K562 (cell line): ENCODE results near the gene HK1. TPM values are rescaled to one million over a fixed set of nuclear protein-coding genes. Genes with fewer than 3 reads are reported as not detected.

ENCODE experiments used
- ESRRA ChIP-seq: fragments of 450-650 bp; IDR thresholded peaks from 2 replicates; pipeline ENCODE4 v1.6.1; 2014; ENCODE audit warnings: low read depth, mild to moderate bottlenecking, moderate library complexity, borderline replicate concordance
- HINFP ChIP-seq: fragments of 450-650 bp; conservative IDR thresholded peaks from 2 replicates; pipeline ENCODE4 v1.6.1; 2016; ENCODE audit warnings: missing genetic modification characterization, low read depth, mild to moderate bottlenecking, control low read depth, missing compliant biosample characterization
- SMAD2 ChIP-seq: fragments of 150-350 bp; IDR thresholded peaks from 2 replicates; pipeline ENCODE4 v1.6.1; 2014; ENCODE audit warnings: low read depth, mild to moderate bottlenecking, low read length
- SRSF9 ChIP-seq: fragments of 200-400 bp; formaldehyde crosslinking; IDR thresholded peaks from 2 replicates; pipeline ENCODE4 v1.6.1; 2017; ENCODE audit warnings: low read depth, low read length, borderline replicate concordance
- ZBTB11 ChIP-seq, 3 experiments: fragments of 200-800 bp in 1 of 3; fragments of 250-450 bp in 1 of 3; fragments of 450-650 bp in 1 of 3; sonication (Bioruptor Pico) in 1 of 3; sonication (Bioruptor generic) in 1 of 3; formaldehyde crosslinking in 1 of 3; IDR thresholded peaks; 2 replicates each; pipeline versions ENCODE4 v1.6.1 to v1.8.0; 2016 to 2022; ENCODE audit warnings: mild to moderate bottlenecking in 2 of 3, missing genetic modification characterization in 2 of 3, missing compliant biosample characterization in 1 of 3, moderate library complexity in 1 of 3
- ZNF518B ChIP-seq: fragments of 250-450 bp; sonication (Bioruptor Pico); IDR thresholded peaks from 2 replicates; pipeline ENCODE4 v1.5.0; 2021; ENCODE audit warnings: mild to moderate bottlenecking, moderate library complexity
- polyA plus RNA-seq, 8 experiments: library from polyadenylated mRNA; depleted of rRNA in 4 of 8; stranded (reverse) in 5 of 8; unstranded in 3 of 8; fragments of >200 nt; fragmentation: Nextera tagmentation in 2 of 8; fragmentation: Illumina TruSeq in 1 of 8; extraction: Ambion mirVana in 2 of 8; extraction: Trizol in 1 of 8; gene quantifications; 2 replicates each; pipeline versions ENCODE4 v1.2.1 to v1.2.3, GENCODE V29; 2011 to 2014; ENCODE audit warnings: inconsistent platforms in 1 of 8, missing spikeins in 1 of 8
- total RNA-seq, 7 experiments: library from RNA; depleted of rRNA in 6 of 7; stranded (reverse); fragments of >200 nt in 6 of 7; fragmentation: Illumina TruSeq in 2 of 7; extraction: Trizol in 2 of 7; gene quantifications; 2 replicates each; pipeline versions ENCODE4 v1.2.1 to v1.2.3, GENCODE V29; 2011 to 2021; ENCODE audit warnings: low replicate concordance in 1 of 7

HK1 gene
- total and polyA plus RNA-seq, 9 of the 15 experiments (the other 6 are each of a cell fraction or from before 2014, with no cell fraction given): 29.2 to 444 (median 193) TPM

GRCh38 chr10:69334302-69335062 lies 56.2 kb downstream of the HK1 start (continued):
- TF ChIP-seq ZBTB11 (CRISPR knock-in tag; IDR thresholded peaks at IDR 0.05): no peak; a peak in 1 of 6 replicates
- TF ChIP-seq HINFP (tag): no peak
- no peak for TF ChIP-seq SMAD2
- TF ChIP-seq ESRRA: no peak
- TF ChIP-seq ZNF518B (CRISPR knock-in tag): no peak
- TF ChIP-seq SRSF9: no peak
